Fibroblast of skin of right quadriceps (primary cell): ENCODE results near the gene RHEBL1.
A peak's percentile ranks its signal among the peaks of the same experiment; 100 is the strongest.

Experiments
- DNase-seq: peaks from one replicate; pipeline ENCODE4 v3.0.0-alpha.2; 2013

The RHEBL1 gene

DNA sequence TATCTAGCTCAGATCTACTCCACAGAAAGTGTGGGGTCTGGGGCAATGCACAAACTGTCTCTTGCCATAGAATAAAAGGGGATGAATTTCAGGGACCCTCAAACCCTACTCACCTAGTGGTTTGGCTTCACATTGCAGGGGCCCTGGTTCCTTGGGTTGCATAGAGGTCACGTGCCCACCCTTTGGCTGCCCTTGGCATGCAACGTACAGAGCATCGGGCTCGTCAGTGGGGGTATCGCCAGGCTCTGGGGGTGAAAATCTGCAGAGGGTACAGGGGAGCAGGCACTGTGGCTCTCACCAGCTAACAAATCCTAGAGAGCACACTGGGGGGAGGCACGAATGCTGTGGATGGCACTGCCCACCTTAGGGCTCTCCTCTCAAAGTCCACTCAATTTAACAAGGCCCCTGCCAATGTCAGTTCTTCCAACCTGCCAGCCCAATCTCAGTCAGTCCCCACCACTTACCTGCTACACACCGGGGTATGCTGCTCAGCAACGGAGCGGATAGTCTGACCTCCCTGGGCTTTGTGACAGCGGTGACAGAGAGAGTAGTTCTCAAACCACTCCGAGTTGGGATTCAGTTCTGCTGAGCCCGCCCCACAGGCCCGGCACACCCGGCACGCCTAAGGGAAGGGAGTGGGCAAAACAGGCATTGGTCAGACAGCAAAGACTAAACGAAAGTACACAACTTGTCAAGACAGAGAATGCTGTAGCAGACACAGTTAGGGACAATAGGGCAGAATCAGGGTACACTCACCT, 17.1 kb downstream of the RHEBL1 start:
- DNase-seq, result no peak

DNA sequence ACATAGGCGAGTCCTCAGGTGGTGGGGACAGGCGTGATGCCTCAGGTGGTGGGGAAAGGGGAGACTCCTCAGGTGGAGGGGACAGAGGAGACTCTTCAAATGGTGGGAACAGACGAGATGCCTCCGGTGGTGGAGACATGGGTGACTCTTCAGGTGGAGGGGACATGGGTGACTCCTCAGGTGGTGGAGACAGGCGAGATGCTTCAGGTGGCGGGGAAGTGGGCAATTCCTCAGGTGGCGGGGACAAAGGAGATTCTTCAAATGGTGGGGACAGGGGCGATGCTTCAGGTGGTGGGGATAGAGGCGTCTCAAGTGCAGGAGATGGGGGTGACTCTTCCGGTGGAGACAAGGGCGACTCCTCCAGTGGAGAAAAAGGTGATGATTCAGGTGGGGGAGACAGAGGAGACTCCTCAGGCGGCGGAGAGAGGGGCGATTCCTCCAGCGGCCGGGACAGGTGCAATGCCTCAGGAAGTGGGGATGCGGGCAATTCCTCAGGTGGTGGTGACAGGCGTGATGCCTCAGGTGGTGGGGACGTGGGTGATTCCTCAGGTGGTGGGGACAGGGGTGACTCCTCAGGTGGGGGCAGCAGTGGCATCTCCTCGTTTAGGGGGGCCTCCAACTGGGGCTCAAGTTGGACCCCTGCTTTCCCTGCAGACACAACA, 17.9 kb downstream of the RHEBL1 start:
- DNase-seq, result no peak

DNA sequence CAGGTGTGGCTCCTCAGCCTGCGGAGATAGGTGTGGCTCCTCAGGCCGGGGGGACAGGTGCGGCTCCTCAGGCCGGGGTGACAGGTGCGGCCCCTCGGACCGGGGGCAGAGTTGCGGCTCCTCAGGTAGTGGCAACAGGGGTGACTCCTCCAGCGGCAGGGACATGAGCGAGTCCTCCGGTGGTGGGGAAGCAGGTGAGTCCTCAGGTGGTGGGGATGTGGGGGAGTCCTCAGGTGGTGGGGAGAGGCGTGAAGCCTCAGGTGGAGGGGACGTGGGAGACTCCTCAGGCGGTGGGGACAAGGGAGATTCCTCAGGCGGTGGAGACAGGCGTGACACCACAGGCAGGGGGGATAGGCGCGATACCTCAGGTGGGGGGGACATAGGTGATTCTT, 18.4 kb downstream of the RHEBL1 start:
- DNase-seq, result no peak

DNA sequence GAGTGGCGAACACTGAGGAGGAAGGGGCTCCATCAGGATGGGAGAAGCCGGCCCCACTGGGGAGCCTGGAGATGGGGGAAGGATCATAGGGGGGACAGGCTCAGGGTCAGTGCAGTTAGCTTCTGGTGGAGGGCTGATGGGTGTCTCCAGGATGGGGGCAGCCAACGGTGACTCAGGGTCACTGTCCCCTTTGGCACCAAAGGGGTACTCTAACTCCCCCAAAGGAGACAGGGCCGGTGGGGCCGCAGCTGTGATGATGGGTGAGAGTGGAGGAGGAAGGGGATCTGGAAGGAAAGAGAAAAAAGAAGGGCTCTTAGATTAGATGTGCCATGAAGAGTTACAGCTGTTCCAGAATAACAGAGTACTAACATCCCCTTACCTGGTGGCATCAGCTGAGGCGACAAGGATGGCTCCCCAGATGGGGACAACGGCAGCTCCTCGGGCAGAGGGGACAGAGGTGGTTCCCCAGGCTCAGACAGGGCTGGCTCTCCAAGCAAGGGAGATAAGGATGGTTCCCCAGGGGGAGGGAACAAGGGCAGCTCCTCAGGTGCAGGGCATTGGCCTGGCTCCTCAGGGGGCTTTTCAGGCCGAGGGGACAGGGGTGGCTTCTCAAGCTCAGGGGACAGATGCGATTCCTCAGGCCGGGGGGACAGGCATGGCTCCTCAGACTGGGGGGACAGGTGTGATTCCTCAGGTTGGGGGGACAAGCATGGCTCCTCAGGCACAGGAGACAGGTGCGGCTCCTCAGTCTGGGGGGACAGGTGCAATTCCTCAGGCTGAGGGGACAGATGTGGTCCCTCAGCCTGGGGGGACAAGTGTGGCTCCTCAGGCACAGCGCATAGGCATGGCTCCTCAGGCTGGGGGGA, 19.0 kb downstream of the RHEBL1 start:
- no peak for DNase-seq

DNA sequence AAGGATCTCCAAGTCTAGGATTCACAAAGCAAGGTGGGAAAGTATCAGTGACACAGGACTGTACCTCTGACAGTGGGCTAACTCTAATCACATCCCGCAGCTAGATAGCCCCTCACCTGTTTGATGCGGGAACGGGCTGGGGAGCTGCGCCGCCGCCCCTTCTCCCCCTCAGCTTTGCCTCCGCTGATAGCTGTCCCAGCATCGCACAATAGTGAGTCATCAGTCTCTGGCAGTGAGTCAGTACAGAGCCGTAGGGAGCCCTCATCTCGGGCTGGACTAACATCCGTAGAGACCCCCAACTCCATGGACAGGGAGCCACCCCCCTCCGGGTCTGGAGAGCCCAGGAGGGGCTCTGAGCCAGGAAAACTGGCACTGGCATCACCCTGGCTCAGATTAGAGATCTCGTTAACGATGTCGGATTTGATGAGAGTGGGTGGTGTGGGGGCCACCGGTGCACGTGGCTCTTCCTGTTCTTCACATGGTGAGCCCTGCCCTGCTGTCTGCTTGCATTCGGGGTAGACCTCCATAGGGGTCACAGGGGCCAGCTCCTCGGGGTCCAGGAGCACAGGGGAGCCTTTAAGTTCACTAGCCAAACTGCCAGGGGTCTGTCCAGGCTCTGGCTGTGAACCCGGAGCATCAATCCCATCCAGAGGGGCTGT, 20.1 kb downstream of the RHEBL1 start:
- peak; percentile 54 for DNase-seq

DNA sequence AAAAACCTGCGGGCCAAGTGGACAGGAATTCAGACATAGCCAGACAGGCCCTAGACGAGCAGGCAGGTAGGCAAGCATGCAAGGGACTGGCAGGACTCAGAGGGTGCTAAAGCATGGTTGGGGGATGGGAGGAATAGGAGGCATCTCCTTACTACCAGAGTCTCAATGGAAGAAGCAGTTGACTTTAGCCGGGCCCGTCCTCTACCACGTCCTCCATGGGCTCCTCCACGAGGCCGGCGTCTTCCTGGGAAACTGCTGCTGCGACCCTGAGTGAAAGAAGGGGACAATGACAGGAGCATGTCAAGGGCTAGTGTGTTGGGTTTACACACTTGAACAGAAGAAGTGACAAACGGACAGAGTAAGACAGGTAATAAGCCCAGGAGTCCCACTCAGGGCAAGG, 20.8 kb downstream of the RHEBL1 start:
- no peak for DNase-seq

DNA sequence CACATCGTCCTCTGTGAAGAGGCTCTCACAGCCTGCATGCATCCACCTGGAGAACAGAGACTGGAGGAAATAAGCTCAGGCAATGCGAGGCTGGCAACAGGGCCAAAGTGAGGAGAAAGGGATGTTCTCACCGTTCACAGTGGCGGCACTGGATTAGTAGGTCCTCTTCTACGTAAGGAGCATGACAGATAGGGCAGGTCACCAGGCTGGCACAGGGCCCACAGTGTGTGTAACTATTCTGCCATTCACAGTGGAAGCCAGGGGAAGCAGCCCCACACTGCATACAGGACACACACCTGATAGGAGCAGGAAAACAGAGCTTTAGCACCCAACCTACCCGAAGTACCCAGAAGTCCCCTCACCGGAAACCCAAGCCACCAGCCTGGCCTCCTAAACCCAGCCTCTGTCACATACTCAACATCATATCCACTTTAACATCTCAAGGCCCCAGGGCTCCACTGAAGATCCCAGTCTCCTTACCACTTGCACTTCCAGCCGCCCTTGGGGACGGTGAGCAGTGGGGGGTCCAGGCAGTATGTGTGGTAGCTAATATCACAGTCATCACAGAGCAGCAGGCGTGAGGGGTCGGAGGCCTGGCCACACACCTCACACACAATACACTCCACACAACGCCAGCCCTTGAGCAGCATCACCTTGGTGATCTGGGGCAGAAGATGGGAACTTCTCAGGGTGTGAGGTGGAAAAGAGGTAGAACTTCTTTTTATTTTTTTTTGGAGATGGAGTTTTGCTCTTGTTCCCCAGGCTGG, 23.5 kb downstream of the RHEBL1 start:
- no peak for DNase-seq

DNA sequence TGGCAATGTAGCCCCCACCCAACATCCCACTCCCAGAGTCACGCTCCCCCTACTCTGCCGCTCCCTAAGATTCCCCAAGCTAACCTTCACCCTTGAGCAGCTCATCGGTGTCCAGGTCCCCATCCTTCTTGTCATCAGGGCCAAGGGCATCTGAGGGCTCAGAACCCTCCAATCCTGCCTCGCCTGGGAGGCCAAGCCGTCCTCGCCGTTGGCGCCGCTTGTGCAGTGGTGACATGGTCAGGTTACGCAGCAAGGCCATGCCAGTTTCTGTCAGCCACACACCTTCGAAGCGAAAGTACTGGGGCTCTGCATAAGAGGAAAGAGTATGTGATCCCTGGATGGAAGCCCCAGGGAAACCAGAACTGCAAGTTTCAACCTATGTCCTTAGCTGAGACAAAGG, 25.1 kb downstream of the RHEBL1 start:
- DNase-seq, result no peak

DNA sequence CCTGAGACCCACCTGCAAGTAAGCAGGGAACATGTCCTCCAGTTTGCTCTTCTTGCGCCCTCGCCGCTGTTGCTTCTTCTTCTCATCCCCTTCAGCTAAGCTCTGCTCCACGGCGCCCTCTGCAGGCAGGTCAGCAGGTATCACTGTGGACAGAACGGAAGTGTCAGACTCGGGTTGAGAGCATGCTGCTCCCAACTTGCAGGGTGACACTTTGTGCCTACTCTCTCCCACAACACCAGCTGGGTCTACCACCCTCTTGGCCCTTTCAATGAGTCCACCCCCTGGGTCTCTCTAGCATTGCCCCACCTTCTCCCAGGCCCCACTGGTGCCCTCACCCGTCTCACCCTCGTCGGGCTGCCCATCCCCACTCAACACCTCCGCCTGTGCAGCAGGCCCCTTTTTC, 25.9 kb downstream of the RHEBL1 start:
- peak; percentile 39 for DNase-seq

DNA sequence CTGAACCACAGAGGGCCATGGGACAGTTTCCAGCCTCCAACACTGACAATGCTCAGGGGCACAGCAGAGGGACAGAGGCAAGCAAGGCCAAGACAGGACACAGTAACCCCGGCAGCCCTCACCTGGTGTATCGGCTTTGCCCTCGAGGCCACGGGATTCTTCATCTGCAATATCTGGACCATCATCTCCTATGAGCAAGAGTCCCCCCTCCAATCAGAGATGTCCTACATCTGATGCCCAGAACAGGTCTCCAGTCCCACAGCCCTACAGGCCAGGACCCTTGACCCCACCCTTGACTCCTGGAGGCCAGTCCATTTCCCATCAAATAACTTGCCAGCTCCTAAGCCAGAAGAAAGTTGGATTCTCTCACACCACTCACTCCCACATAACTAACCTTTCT, 26.5 kb downstream of the RHEBL1 start:
- DNase-seq, result no peak

DNA sequence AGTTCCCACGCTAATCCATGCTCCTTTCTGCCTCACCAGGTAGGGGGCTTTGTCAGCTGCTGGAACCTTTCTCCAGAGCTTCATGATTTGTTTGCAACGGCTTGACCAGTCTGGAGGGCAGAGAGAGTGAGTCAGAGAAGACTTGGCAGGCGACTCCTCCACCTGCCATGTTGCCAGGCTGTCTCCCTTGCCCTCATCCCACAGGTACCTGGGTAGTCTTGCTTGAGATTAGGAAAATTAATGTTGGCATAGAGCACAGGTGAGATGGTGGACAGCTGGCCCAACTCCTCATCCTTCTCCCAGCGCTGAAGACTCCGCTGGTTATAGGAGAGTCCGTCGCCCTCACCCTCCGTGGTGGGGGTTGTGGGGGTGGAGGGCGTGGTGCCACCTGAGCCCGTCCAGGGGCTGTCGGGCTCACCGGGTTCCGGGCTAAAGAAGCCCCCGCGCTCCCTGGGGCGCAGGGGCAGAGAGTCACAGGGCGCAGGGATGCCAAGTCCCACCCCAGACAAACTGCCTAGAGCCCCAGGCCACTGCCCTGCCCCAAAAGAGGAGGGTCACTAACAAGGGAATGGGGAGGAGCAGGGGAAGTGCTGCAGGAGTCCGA, 27.8 kb downstream of the RHEBL1 start:
- no peak for DNase-seq

DNA sequence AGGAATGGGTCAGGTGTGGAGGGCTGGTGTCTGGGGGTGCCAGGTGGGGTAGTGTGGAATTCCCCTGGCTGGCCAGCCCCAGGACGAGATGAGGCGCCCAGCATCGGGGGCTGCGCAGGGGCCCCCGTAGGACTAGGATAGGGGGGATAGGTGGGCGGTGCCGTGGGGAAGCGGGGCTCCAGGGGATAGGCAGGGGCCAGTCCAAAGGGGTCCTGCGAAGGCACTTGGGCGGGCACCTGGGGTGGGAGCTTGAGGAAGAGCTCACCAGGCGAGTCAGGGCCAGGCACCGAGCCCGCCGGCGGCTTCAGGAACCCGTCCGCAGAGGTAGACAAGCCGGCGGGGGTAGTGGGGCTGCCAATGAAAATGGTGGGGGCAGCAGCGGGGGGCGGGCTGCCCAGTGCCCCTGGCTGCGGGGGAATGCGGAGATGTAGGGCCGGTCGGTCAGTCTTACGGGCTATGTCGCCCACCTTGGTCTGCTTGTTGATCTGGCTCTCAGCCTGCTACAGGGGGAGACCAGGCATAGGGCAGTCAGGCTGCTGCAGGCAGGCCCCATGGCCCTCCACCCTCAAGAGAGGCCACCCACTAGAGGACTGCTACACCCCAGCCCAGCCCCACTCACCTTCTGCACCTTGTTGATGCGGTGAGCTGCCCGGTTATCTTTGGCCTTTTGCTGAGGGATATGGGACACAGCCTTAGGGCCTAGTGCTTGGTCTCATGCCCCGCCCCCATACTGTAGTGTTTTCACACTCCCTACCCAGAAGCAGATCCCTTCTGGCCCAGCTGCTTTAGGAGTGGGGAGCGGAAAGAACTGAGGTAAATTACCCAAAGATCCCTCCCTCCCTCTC, 28.5 kb downstream of the RHEBL1 start:
- DNase-seq, result no peak

DNA sequence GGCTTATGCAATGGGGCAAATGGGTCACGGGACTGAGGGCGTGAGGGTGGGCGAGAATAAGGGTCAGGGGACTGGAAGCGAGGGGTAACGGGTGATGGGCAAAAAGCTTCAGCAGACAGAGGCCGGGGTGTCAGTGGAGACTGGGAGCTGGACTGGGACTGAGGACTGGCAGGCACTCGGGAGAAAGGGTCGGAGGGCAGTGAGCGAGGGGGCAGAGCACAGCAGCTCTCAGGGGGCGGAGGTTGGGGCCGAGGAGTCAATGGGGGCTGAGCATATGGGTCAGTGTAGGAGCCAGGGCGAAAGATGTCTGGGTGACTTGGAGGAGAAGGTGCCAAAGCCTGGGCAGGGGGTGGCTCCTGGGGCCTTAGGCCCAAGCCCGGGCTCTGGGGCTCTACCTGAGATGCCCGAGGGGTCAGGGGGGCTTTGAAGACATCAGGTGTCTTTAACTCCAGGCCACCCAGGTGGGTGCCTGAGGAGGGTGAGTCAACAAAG, 29.4 kb downstream of the RHEBL1 start:
- no peak for DNase-seq

DNA sequence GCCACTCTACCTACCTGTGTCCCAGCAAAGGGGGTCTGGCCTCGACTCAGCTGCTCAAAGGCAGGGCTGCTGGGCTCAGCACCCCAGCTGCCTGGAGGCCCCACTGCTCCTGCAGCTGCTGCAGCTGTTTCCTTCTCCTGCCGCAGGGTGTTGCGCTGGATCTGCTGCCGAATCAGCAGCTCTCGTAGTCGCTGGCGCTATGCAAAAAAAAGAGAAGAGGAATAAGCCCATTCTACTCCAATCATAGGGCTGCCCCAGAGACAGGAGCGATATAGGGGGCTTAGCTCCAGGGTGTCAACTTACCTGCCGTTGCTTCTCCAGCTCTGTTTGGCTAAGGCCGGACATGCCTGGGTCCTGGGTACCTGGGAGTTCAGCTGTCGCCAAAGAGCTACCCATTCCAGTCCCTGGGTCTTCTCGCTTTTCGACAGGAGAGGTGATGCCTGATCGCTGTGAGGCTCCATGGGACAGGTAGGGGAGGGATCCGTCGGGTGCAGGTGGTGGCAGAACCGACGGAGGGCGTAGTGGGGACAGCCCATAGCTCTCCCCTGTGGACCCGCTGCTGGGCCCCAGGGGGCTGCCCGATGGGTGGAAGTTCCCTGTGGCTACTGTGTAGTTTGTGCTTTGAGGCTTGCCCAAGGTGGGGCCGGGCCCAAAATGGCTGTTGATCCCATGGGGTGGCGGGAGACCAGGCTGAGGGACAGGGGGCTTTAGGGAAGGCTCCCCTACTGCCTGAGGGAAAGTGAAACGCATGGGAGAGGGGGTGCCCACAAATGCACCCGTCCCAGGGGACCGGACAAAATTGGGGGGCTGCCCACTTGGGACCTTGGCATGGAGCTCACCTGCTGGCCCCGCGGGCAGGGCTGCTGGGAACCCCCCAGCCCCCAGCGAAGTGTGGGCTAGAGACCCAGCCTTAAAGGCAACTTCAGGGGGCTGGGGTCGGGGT, 30.1 kb downstream of the RHEBL1 start:
- DNase-seq, result no peak

DNA sequence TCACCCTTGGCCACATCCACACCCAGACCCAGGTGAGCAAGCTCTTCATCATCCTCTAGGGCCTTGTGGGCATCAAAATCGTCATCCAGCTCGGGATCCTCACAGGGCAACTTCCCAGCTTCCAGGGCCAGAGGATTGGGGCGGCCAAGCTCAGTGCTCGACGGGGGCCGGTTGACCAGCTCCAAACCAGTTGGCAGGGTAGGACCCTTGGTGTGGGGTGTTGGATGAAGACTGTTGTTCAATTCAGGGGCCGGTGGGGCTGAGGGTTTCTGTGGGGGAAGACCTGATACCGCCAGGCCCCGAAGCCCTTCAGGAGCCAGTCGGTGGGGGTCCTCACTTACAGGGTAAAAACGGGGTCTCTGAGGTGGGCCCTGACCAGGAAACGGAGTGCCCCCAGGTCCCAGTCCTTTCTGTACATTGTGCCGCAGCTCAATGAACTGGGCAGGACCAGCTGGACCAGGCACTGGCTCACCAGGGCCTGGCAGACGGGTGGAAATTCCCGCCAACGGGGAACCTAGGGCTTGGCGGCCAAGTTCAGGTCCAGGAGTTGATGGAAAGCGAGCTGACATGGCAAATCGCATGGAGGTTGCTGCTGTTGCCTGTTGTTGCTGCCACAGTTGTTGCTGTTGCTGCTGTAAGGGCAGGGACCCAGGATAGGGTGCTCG, 31.4 kb downstream of the RHEBL1 start:
- no peak for DNase-seq

DNA sequence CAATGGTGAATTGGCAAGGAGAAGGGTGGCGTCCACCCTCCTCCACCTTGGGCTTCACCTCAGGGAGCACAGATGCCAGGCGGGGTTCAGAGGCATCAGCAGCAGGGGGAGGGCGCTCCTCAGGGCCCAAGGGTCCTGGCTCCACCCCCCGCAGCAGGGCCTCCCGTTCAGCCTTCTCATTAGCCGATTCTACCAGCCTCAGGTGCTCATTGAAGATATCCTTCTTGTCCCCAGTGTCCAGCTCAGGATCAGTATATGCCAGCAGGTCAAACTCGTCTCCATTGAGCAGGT, 31.9 kb downstream of the RHEBL1 start:
- no peak for DNase-seq

DNA sequence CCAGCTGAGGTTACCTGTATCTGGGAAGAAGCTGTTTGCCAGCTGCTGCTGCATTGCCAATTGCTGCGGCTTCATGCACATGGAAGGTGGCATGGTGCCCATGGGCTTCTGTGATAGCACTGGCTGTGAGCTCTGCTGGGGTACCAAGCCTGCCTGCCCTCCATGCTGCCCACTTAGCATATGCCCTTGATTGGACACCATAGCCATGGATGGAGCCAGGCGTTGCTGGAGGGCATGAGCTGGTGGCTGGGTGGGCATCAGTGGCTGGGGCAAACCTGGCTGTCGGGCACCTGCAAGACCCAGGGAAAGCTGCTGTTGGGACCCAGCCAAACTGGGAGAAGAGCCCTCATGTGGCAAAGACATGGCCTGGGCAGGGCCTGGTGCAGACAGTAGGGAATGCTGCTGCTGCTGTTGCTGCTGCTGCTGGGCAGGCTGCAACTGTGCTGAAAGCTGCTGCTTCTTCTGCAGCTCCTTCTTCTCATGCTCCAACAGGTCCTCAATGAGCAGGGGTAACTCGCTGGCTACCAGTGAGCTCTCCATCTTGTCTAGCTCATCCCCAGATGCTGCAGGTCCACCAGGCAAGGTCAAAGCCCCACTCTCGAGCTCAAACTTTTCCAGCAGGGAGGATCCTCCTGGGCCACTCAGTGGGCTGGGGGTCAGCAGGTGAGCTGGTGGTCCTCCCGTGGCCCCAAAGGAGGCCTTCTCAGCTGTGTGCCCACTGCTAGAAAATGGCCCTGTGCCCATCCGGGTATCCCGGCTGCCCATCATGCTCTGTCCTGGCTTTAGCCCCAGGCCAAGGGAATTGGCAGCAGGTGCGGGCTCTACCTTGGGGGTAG, 32.5 kb downstream of the RHEBL1 start:
- DNase-seq, result no peak

DNA sequence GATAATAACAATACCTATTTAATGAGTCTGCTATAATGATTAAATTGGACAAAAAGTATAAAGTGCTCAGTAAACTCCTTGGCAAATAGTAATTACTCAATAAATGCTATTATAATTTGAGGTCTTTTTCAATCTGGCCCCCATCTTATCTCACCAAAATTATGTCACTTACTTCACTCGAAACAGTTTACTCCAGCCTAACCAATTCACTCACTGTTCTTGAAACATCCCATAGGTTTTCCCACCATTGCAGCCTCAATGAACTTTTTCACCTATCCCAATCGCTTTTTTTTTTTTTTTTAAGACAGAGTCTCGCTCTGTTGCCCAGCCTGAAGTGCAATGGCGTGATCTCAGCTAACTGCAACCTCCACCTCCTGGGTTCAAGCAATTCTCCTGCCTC, 33.8 kb downstream of the RHEBL1 start:
- DNase-seq, result no peak

DNA sequence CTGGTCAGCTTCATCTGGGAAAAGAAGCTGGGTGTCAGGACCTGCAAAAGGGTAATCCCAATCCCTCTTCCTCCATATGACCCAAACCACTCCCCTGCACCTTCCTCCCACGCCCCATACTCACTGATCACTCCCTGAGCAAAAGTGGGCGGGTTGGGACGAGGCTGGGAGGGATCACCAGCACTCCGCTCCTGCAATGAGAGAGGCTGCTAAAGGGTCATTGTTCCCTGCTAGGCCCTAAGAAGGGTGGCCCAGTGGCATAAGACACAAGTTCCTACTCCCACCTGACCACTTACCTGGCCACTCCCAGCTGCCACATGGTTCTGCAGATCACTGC, 35.5 kb downstream of the RHEBL1 start:
- DNase-seq, result no peak
